ENCODE measurements around the gene CD52. TPM values are rescaled to one million over a fixed set of nuclear protein-coding genes. Genes with fewer than 3 reads are reported as not detected.

CD52 gene
- total RNA-seq, 4 donors from 2014 or later, result 1.8 to 2.7 (median 2.2) TPM; not detected in 1

GRCh38 chr1:26345718-26346117 lies 28.0 kb downstream of the CD52 start:
- Histone ChIP-seq H3K4me1 (no peaks in the 10 kb centered on the region), H3K4me3 (no peak overlapping the region), H3K27ac (no peak overlapping the region), H3K36me3 (no peaks in the 10 kb centered on the region), H3K27me3 (peaks cover 51% of the 10 kb centered on the region), H3K9me3 (no peaks in the 10 kb centered on the region)
- no peak for ATAC-seq
- TF ChIP-seq EP300 (IDR thresholded peaks at IDR 0.05) (no peak), POLR2A (IDR thresholded peaks at IDR 0.05) (no peak), CTCF (IDR thresholded peaks at IDR 0.05) (no peak), POLR2AphosphoS5 (IDR thresholded peaks at IDR 0.05) (no peak)
- WGBS, 2 donors (ENCODE audit: low coverage in 1 of 2), result no CpG with 5 or more reads among the region's 15 CpGs

GRCh38 chr1:26346274-26347033 lies 28.7 kb downstream of the CD52 start:
- H3K27ac ChIP-seq, result no peak overlapping the region
- 88% methylated on average over 2 of the region's 10 CpGs; no CpG with 5 or more reads in 1 of the 2 donors for WGBS, 2 donors (ENCODE audit: low coverage in 1 of 2)
- no peaks in the 10 kb centered on the region for H3K4me1 ChIP-seq
- H3K4me3 ChIP-seq, result no peak overlapping the region
- H3K9me3 ChIP-seq, result no peaks in the 10 kb centered on the region
- peaks cover 43% of the 10 kb centered on the region for H3K27me3 ChIP-seq
- TF ChIP-seq POLR2A (IDR thresholded peaks at IDR 0.05) (no peak), POLR2AphosphoS5 (IDR thresholded peaks at IDR 0.05) (no peak), CTCF (IDR thresholded peaks at IDR 0.05) (no peak), EP300 (IDR thresholded peaks at IDR 0.05) (no peak)
- ATAC-seq, result no peak
- no peaks in the 10 kb centered on the region for H3K36me3 ChIP-seq

GRCh38 chr1:26349188-26349876 lies 31.6 kb downstream of the CD52 start:
- no peak overlapping the region for H3K4me3 ChIP-seq
- 63 to 96% methylated on average over 5 of the region's 7 CpGs for WGBS, 2 donors (ENCODE audit: low coverage in 1 of 2)
- H3K27me3 ChIP-seq, result peaks cover 36% of the 10 kb centered on the region
- no peaks in the 10 kb centered on the region for H3K36me3 ChIP-seq
- no peaks in the 10 kb centered on the region for H3K9me3 ChIP-seq
- no peak for ATAC-seq
- TF ChIP-seq CTCF (IDR thresholded peaks at IDR 0.05) (no peak), POLR2A (IDR thresholded peaks at IDR 0.05) (no peak), EP300 (IDR thresholded peaks at IDR 0.05) (no peak), POLR2AphosphoS5 (IDR thresholded peaks at IDR 0.05) (no peak)
- no peaks in the 10 kb centered on the region for H3K4me1 ChIP-seq
- H3K27ac ChIP-seq, result no peak overlapping the region

GRCh38 chr1:26349877-26350244 lies 32.1 kb downstream of the CD52 start:
- Histone ChIP-seq H3K4me1 (no peaks in the 10 kb centered on the region), H3K36me3 (no peaks in the 10 kb centered on the region), H3K27ac (no peak overlapping the region), H3K4me3 (no peak overlapping the region), H3K9me3 (no peaks in the 10 kb centered on the region), H3K27me3 (peaks cover 37% of the 10 kb centered on the region)
- 75 to 85% methylated on average over 2 to 3 of the region's 5 CpGs for WGBS, 2 donors (ENCODE audit: low coverage in 1 of 2)
- ATAC-seq, result no peak
- TF ChIP-seq POLR2A (IDR thresholded peaks at IDR 0.05), result no peak
- no peak for TF ChIP-seq EP300 (IDR thresholded peaks at IDR 0.05)
- TF ChIP-seq CTCF (IDR thresholded peaks at IDR 0.05), result no peak
- no peak for TF ChIP-seq POLR2AphosphoS5 (IDR thresholded peaks at IDR 0.05)

- no peak overlapping the region for H3K4me3 ChIP-seq
- no peak overlapping the region for H3K27ac ChIP-seq
- no peaks in the 10 kb centered on the region for H3K36me3 ChIP-seq
- 90 to 100% methylated on average over 1 to 2 of the region's 2 CpGs for whole genome bisulfite sequencing, 2 donors (ENCODE audit: low coverage in 1 of 2)
- TF ChIP-seq POLR2A (IDR thresholded peaks at IDR 0.05), result no peak
- TF ChIP-seq CTCF (IDR thresholded peaks at IDR 0.05), result no peak
- peaks cover 37% of the 10 kb centered on the region for H3K27me3 ChIP-seq
- H3K4me1 ChIP-seq, result no peaks in the 10 kb centered on the region
- ATAC-seq, result no peak
- H3K9me3 ChIP-seq, result no peaks in the 10 kb centered on the region
Measured at GRCh38 chr1:26350343-26350700, 32.6 kb downstream of the CD52 start.

All from gastroesophageal sphincter (tissue), 4 donors.